GM12874 (cell line): ENCODE measurements around the gene TXNL4A.

Experiments
- CTCF ChIP-seq: IDR thresholded peaks from 2 replicates; pipeline ENCODE4 v1.5.1; 2011; ENCODE audit warnings: low read depth, mild to moderate bottlenecking, control low read depth, low read length, moderate library complexity; ENCODE audit not compliant: insufficient read depth

The TXNL4A gene

GRCh38 chr18:79986726-79987125 lies 1.6 kb downstream of the TXNL4A start:
- no peak for TF ChIP-seq CTCF

- no peak for TF ChIP-seq CTCF
These were observed 3.2 kb downstream of the TXNL4A start for GRCh38 chr18:79985172-79985571.

- TF ChIP-seq CTCF: no peak
These were observed 4.6 kb downstream of the TXNL4A start for GRCh38 chr18:79983793-79984192.

GRCh38 chr18:79983253-79983652 lies 5.1 kb downstream of the TXNL4A start:
- TF ChIP-seq CTCF: no peak

GRCh38 chr18:79982736-79983135 lies 5.6 kb downstream of the TXNL4A start:
- no peak for TF ChIP-seq CTCF

- no peak for TF ChIP-seq CTCF
These were observed 7.8 kb downstream of the TXNL4A start for GRCh38 chr18:79980585-79980984.

- TF ChIP-seq CTCF: no peak
These were observed 8.5 kb downstream of the TXNL4A start for GRCh38 chr18:79979843-79980242.
